Measurements from ENCODE around the gene IFIT1. TPM values are rescaled to one million over a fixed set of nuclear protein-coding genes. Genes with fewer than 3 reads are reported as not detected.
A peak's percentile ranks its signal among the peaks of the same experiment; 100 is the strongest.

Gene IFIT1
- total RNA-seq, 8 experiments from 2014 or later: 1.5 to 889 (median 8.4) TPM

GRCh38 chr10:89351780-89352597 is 40.4 kb upstream of the IFIT1 start:
- H3K4me3 ChIP-seq: no peak overlapping the region
- H3K4me1 ChIP-seq (replicated peaks in 1 of 2): peaks cover 38 to 40% of the 10 kb centered on the region in 2 donors
- WGBS, 10 experiments: 0 to 34% (median 14%) methylated on average over 4 to 11 of the region's 12 CpGs; no CpG with 5 or more reads in 2 of the 10 experiments
- H3K27ac ChIP-seq: no peak overlapping the region
- in situ Hi-C loops (cut with MboI; ENCODE audit: low pct_unique_long_range_greater_than_20kb in 2 of 9, low sequenced_read_pairs in 9 of 9, unreplicated experiment in 9 of 9): no loop called here
- ATAC-seq (replicated peaks in 6 of 8): peak; percentile 34 to 78 (median 59)

- no peak for ATAC-seq (replicated peaks in 6 of 8)
- Histone ChIP-seq H3K27ac (no peak overlapping the region), H3K4me3 (no peak overlapping the region), H3K4me1 (replicated peaks in 1 of 2) (peaks cover 31 to 34% of the 10 kb centered on the region in 2 donors)
- 69 to 100% (median 91%) methylated on average over 1 to 4 of the region's 4 CpGs for WGBS, 10 experiments
- in situ Hi-C loops (cut with MboI; ENCODE audit: low pct_unique_long_range_greater_than_20kb in 2 of 9, low sequenced_read_pairs in 9 of 9, unreplicated experiment in 9 of 9): no loop called here
Observed at GRCh38 chr10:89352802-89353201, 39.6 kb upstream of the IFIT1 start.

GRCh38 chr10:89355394-89355931 is 37.0 kb upstream of the IFIT1 start:
- Histone ChIP-seq H3K4me3 (no peak overlapping the region), H3K4me1 (replicated peaks in 1 of 2) (peaks cover 21 to 33% of the 10 kb centered on the region in 2 donors), H3K27ac (no peak overlapping the region)
- peak in 4 of 8 experiments; percentile 12 to 31 (median 22) for ATAC-seq (replicated peaks in 6 of 8)
- in situ Hi-C loops (cut with MboI; ENCODE audit: low pct_unique_long_range_greater_than_20kb in 2 of 9, low sequenced_read_pairs in 9 of 9, unreplicated experiment in 9 of 9): no loop called here
- WGBS, 10 experiments: 0 to 73% (median 6%) methylated on average over 1 to 2 of the region's 2 CpGs; no CpG with 5 or more reads in 4 of the 10 experiments

- Histone ChIP-seq H3K4me1 (replicated peaks in 1 of 2) (peaks cover 9 to 20% of the 10 kb centered on the region in 2 donors), H3K4me3 (no peak overlapping the region), H3K27ac (no peak overlapping the region)
- peak in 2 of 8 experiments; percentile 2 to 4 for ATAC-seq (replicated peaks in 6 of 8)
- WGBS, 10 experiments: 43 to 100% (median 66%) methylated on average over 1 of the region's 1 CpG; no CpG with 5 or more reads in 4 of the 10 experiments
- in situ Hi-C loops (cut with MboI; ENCODE audit: low pct_unique_long_range_greater_than_20kb in 2 of 9, low sequenced_read_pairs in 9 of 9, unreplicated experiment in 9 of 9): no loop called here
Observed at GRCh38 chr10:89357096-89357495, 35.3 kb upstream of the IFIT1 start.

GRCh38 chr10:89357975-89358374 is 34.4 kb upstream of the IFIT1 start:
- Histone ChIP-seq H3K4me3 (no peak overlapping the region), H3K27ac (no peak overlapping the region), H3K4me1 (replicated peaks in 1 of 2) (peaks cover 4 to 11% of the 10 kb centered on the region in 2 donors)
- in situ Hi-C loops (cut with MboI; ENCODE audit: low pct_unique_long_range_greater_than_20kb in 2 of 9, low sequenced_read_pairs in 9 of 9, unreplicated experiment in 9 of 9): no loop called here
- WGBS, 10 experiments: 88 to 100% (median 94%) methylated on average over 1 to 2 of the region's 2 CpGs; no CpG with 5 or more reads in 3 of the 10 experiments
- ATAC-seq (replicated peaks in 6 of 8): no peak

GRCh38 chr10:89360157-89360556 is 32.3 kb upstream of the IFIT1 start:
- H3K27ac ChIP-seq: no peak overlapping the region
- in situ Hi-C loops (cut with MboI; ENCODE audit: low pct_unique_long_range_greater_than_20kb in 2 of 9, low sequenced_read_pairs in 9 of 9, unreplicated experiment in 9 of 9): no loop called here
- H3K4me3 ChIP-seq: no peak overlapping the region
- H3K4me1 ChIP-seq (replicated peaks in 1 of 2): peaks cover 6 to 11% of the 10 kb centered on the region in 2 donors
- ATAC-seq (replicated peaks in 6 of 8): peak in 6 of 8 experiments; percentile 11 to 47 (median 25)

GRCh38 chr10:89362929-89363328 is 29.5 kb upstream of the IFIT1 start:
- in situ Hi-C loops (cut with MboI; ENCODE audit: low pct_unique_long_range_greater_than_20kb in 2 of 9, low sequenced_read_pairs in 9 of 9, unreplicated experiment in 9 of 9): no loop called here
- no peak for ATAC-seq (replicated peaks in 6 of 8)
- peaks cover 7 to 9% of the 10 kb centered on the region in 2 donors for H3K4me1 ChIP-seq (replicated peaks in 1 of 2)
- no peak overlapping the region for H3K27ac ChIP-seq
- H3K4me3 ChIP-seq: no peak overlapping the region

GRCh38 chr10:89363729-89364442 is 28.5 kb upstream of the IFIT1 start:
- ATAC-seq (replicated peaks in 6 of 8): no peak
- WGBS, 10 experiments: 60 to 97% (median 83%) methylated on average over 1 to 5 of the region's 6 CpGs; no CpG with 5 or more reads in 3 of the 10 experiments
- Histone ChIP-seq H3K4me1 (replicated peaks in 1 of 2) (peaks cover 10 to 17% of the 10 kb centered on the region in 2 donors), H3K4me3 (no peak overlapping the region), H3K27ac (no peak overlapping the region)
- in situ Hi-C loops (cut with MboI; ENCODE audit: low pct_unique_long_range_greater_than_20kb in 2 of 9, low sequenced_read_pairs in 9 of 9, unreplicated experiment in 9 of 9): no loop called here

GRCh38 chr10:89364531-89364930 is 27.9 kb upstream of the IFIT1 start:
- no peak for ATAC-seq (replicated peaks in 6 of 8)
- no peak overlapping the region for H3K27ac ChIP-seq
- peaks cover 10 to 23% of the 10 kb centered on the region in 2 donors for H3K4me1 ChIP-seq (replicated peaks in 1 of 2)
- in situ Hi-C loops (cut with MboI; ENCODE audit: low pct_unique_long_range_greater_than_20kb in 2 of 9, low sequenced_read_pairs in 9 of 9, unreplicated experiment in 9 of 9): no loop called here
- H3K4me3 ChIP-seq: no peak overlapping the region
- WGBS, 10 experiments: 20 to 100% (median 86%) methylated on average over 1 of the region's 1 CpG; no CpG with 5 or more reads in 1 of the 10 experiments

GRCh38 chr10:89367529-89367928 is 24.9 kb upstream of the IFIT1 start:
- 20 to 80% (median 51%) methylated on average over 1 to 4 of the region's 4 CpGs; no CpG with 5 or more reads in 2 of the 10 experiments for WGBS, 10 experiments
- Histone ChIP-seq H3K4me1 (replicated peaks in 1 of 2) (peaks cover 5 to 19% of the 10 kb centered on the region in 2 donors), H3K27ac (peak overlapping the region; percentile 13 to 38), H3K4me3 (no peak overlapping the region)
- in situ Hi-C loops (cut with MboI; ENCODE audit: low pct_unique_long_range_greater_than_20kb in 2 of 9, low sequenced_read_pairs in 9 of 9, unreplicated experiment in 9 of 9): no loop called here
- peak in 5 of 8 experiments; percentile 79 to 88 (median 81) for ATAC-seq (replicated peaks in 6 of 8)

GRCh38 chr10:89368129-89368528 is 24.3 kb upstream of the IFIT1 start:
- WGBS, 10 experiments: 0 to 63% (median 36%) methylated on average over 1 of the region's 1 CpG; no CpG with 5 or more reads in 5 of the 10 experiments
- Histone ChIP-seq H3K4me3 (no peak overlapping the region), H3K4me1 (replicated peaks in 1 of 2) (peaks cover 5 to 19% of the 10 kb centered on the region in 2 donors), H3K27ac (peak overlapping the region in 1 of 2 donors; percentile 38)
- peak in 3 of 8 experiments; percentile 55 to 76 (median 56) for ATAC-seq (replicated peaks in 6 of 8)
- in situ Hi-C loops (cut with MboI; ENCODE audit: low pct_unique_long_range_greater_than_20kb in 2 of 9, low sequenced_read_pairs in 9 of 9, unreplicated experiment in 9 of 9): no loop called here

GRCh38 chr10:89369156-89370105 is 23.0 kb upstream of the IFIT1 start:
- no peak overlapping the region for H3K4me3 ChIP-seq
- WGBS, 10 experiments: 23 to 90% (median 71%) methylated on average over 2 to 5 of the region's 5 CpGs; no CpG with 5 or more reads in 2 of the 10 experiments
- ATAC-seq (replicated peaks in 6 of 8): peak in 7 of 8 experiments; percentile 22 to 69 (median 45)
- peaks cover 12 to 26% of the 10 kb centered on the region in 2 donors for H3K4me1 ChIP-seq (replicated peaks in 1 of 2)
- H3K27ac ChIP-seq: no peak overlapping the region
- in situ Hi-C loops (cut with MboI; ENCODE audit: low pct_unique_long_range_greater_than_20kb in 2 of 9, low sequenced_read_pairs in 9 of 9, unreplicated experiment in 9 of 9): no loop called here
